Endothelial cell of umbilical vein (primary cell): ENCODE data around the gene SLC7A8. TPM values are rescaled to one million over a fixed set of nuclear protein-coding genes. Genes with fewer than 3 reads are reported as not detected.

ENCODE experiments used
- BruUV-seq: library from RNA; stranded (reverse); fragments of 400-500 nt; replicated peaks from 2 replicates; lab custom pipeline; 2021; lab: Mats Ljungman, UMichigan
- CTCF ChIA-PET: fragments of 300-600, 350-600 bp; sonication (Branson Sonifier 250); formaldehyde crosslinking; loops from one replicate; lab custom pipeline; 2021; ENCODE audit warnings: antibody characterized with exemption, inconsistent platforms; lab: Charles Lee
- POLR2A ChIA-PET: fragments of 300-600, 350-600 bp; sonication (Branson Sonifier 250); formaldehyde crosslinking; loops from one replicate; lab custom pipeline; 2021; ENCODE audit warnings: antibody characterized with exemption, inconsistent platforms; lab: Charles Lee
- DNase-seq: peaks from one replicate; pipeline ENCODE4 v3.0.0-alpha.2; 2011; ENCODE audit warnings: low read depth, low spot score
- FAIRE-seq: peaks from 2 replicates; lab custom pipeline; 2011; peaks lifted over from hg19 to GRCh38; lab: Jason Lieb, UNC
- H2AFZ ChIP-seq: 2 replicates; pipeline ENCODE4 v1.6.0; 2012; ENCODE audit warnings: low read depth, low read length, control low read depth, inconsistent platforms
- H3K27ac ChIP-seq: 2 replicates; pipeline ENCODE4 v1.5.1; 2011; ENCODE audit warnings: low read depth, mild to moderate bottlenecking, control low read depth, low read length, moderate library complexity; ENCODE audit not compliant: insufficient read depth
- H3K27me3 ChIP-seq, 2 experiments: 2 replicates each; pipeline versions ENCODE4 v1.6.0 to v1.6.1; 2011; ENCODE audit warnings: low read length in 2 of 2, mixed read lengths in 1 of 2; ENCODE audit not compliant: control insufficient read depth in 2 of 2, insufficient read depth in 2 of 2
- H3K36me3 ChIP-seq, 2 experiments: 2 replicates in 1 of 2; 3 replicates in 1 of 2; pipeline ENCODE4 v1.5.1; 2011; ENCODE audit warnings: low read length in 2 of 2, mild to moderate bottlenecking in 1 of 2, moderate library complexity in 1 of 2; ENCODE audit not compliant: control insufficient read depth in 2 of 2, insufficient read depth in 2 of 2; ENCODE audit errors: extremely low read depth in 1 of 2
- H3K4me1 ChIP-seq: 3 replicates; pipeline ENCODE4 v1.5.1; 2011; ENCODE audit warnings: mild to moderate bottlenecking, low read length; ENCODE audit not compliant: control insufficient read depth, insufficient read depth; ENCODE audit errors: extremely low read depth
- H3K4me2 ChIP-seq: 2 replicates; pipeline ENCODE4 v1.6.1; 2011; ENCODE audit warnings: low read length, control low read depth, mixed read lengths; ENCODE audit not compliant: insufficient read depth
- H3K4me3 ChIP-seq, 3 experiments: fragments of 200-600 bp in 1 of 3; sonication (generic), shearing (Covaris generic) in 1 of 3; replicated peaks in 1 of 3; 2 replicates each; pipeline ENCODE4 v1.5.1; 2011 to 2016; ENCODE audit warnings: control low read depth in 3 of 3, low read length in 3 of 3, mild to moderate bottlenecking in 2 of 3, inconsistent platforms in 1 of 3, low read depth in 1 of 3, moderate library complexity in 1 of 3; ENCODE audit not compliant: insufficient read depth in 1 of 3
- H3K79me2 ChIP-seq: 2 replicates; pipeline ENCODE4 v1.6.0; 2012; ENCODE audit warnings: low read length, inconsistent platforms; ENCODE audit not compliant: control insufficient read depth, insufficient read depth
- H3K9ac ChIP-seq: replicated peaks from 2 replicates; pipeline ENCODE3; 2011; ENCODE audit warnings: low read length, control low read depth; ENCODE audit not compliant: insufficient read depth; ENCODE audit errors: extremely low read depth
- H3K9me1 ChIP-seq: replicated peaks from 3 replicates; pipeline ENCODE4 v1.6.0; 2011; ENCODE audit warnings: mild to moderate bottlenecking, low read length; ENCODE audit not compliant: control insufficient read depth, insufficient read depth; ENCODE audit errors: extremely low read depth
- H3K9me3 ChIP-seq: replicated peaks from 2 replicates; pipeline ENCODE4 v1.5.1; 2012; ENCODE audit warnings: low read length, inconsistent platforms; ENCODE audit not compliant: control insufficient read depth, insufficient read depth
- H4K20me1 ChIP-seq: replicated peaks from 2 replicates; pipeline ENCODE3; 2011; ENCODE audit warnings: mild to moderate bottlenecking, low read length; ENCODE audit not compliant: control insufficient read depth, insufficient read depth; ENCODE audit errors: extremely low read depth
- EZH2 ChIP-seq: IDR thresholded peaks from 2 replicates; pipeline ENCODE4 v1.6.1; 2012; ENCODE audit warnings: borderline replicate concordance, low read depth, mild to moderate bottlenecking, moderate library complexity, low read length, inconsistent platforms; ENCODE audit not compliant: severe bottlenecking
- FOS ChIP-seq: IDR thresholded peaks from 2 replicates; pipeline ENCODE4 v1.6.1; 2011; ENCODE audit warnings: mild to moderate bottlenecking, low read length, moderate library complexity, borderline replicate concordance; ENCODE audit not compliant: insufficient read depth
- GATA2 ChIP-seq: IDR thresholded peaks from 2 replicates; pipeline ENCODE4 v1.7.0; 2011; ENCODE audit warnings: low read depth, mild to moderate bottlenecking, moderate library complexity, mixed read lengths, low read length; ENCODE audit not compliant: insufficient read length, insufficient read depth
- JUN ChIP-seq: IDR thresholded peaks from 2 replicates; pipeline ENCODE4 v1.6.1; 2011; ENCODE audit warnings: borderline replicate concordance, low read depth; ENCODE audit not compliant: insufficient read length, insufficient read depth
- MYC ChIP-seq: IDR thresholded peaks from one replicate; pipeline ENCODE4 v1.6.1; 2011; ENCODE audit warnings: mild to moderate bottlenecking, low read depth, low read length
- POLR2A ChIP-seq: IDR thresholded peaks from 2 replicates; pipeline ENCODE4 v1.6.1; 2012; ENCODE audit warnings: low read depth, mild to moderate bottlenecking, control low read depth, low read length
- POLR2AphosphoS5 ChIP-seq: IDR thresholded peaks from 2 replicates; pipeline ENCODE4 v1.6.1; 2012; ENCODE audit warnings: low read depth, mild to moderate bottlenecking, control low read depth, low read length, moderate library complexity; ENCODE audit not compliant: insufficient read depth
- dilution Hi-C: fragments of 300-500 bp; cut with MboI; formaldehyde crosslinking; loops from one replicate; pipeline ENCODE4 v1.15.0; 2019; ENCODE audit warnings: low sequenced_read_pairs; ENCODE audit not compliant: extremely low pct_ligation_motif_present
- intact Hi-C: fragments of 100-400 bp; cut with micrococcal nuclease; formaldehyde crosslinking; loops from one replicate; pipeline ENCODE4 v1.10.0; 2022
- polyA plus RNA-seq, 4 experiments: library from polyadenylated mRNA; depleted of rRNA in 3 of 4; stranded (reverse) in 3 of 4; unstranded in 1 of 4; fragments of >200 nt; gene quantifications; 2 replicates each; pipeline versions ENCODE4 v1.2.1 to v1.2.3, GENCODE V29; 2011 to 2012; ENCODE audit warnings: missing spikeins in 1 of 4
- total RNA-seq: library from RNA; stranded (reverse); gene quantifications from 2 replicates; pipeline ENCODE4 v1.2.3, GENCODE V29; 2021
- TF ChIP-seq, protein P1 (sequence below): IDR thresholded peaks from 2 replicates; pipeline ENCODE4 v1.6.1; 2011; ENCODE audit not compliant: insufficient read depth, insufficient read length
- TF ChIP-seq, protein P2 (sequence below), 2 donors: IDR thresholded peaks; 1 replicate in 1 of 2; 2 replicates in 1 of 2; pipeline ENCODE4 v1.5.1; 2011; ENCODE audit warnings: low read length in 2 of 2, mild to moderate bottlenecking in 2 of 2, moderate library complexity in 2 of 2, control low read depth in 1 of 2, inconsistent platforms in 1 of 2, low read depth in 1 of 2; ENCODE audit not compliant: insufficient read depth in 1 of 2; ENCODE audit errors: extremely low read depth in 1 of 2

Gene SLC7A8
- total and polyA plus RNA-seq, 2 donors (not counting 3 experiments of a cell fraction or from before 2014, with no cell fraction given), result 0.76 to 1.1 TPM

DNA sequence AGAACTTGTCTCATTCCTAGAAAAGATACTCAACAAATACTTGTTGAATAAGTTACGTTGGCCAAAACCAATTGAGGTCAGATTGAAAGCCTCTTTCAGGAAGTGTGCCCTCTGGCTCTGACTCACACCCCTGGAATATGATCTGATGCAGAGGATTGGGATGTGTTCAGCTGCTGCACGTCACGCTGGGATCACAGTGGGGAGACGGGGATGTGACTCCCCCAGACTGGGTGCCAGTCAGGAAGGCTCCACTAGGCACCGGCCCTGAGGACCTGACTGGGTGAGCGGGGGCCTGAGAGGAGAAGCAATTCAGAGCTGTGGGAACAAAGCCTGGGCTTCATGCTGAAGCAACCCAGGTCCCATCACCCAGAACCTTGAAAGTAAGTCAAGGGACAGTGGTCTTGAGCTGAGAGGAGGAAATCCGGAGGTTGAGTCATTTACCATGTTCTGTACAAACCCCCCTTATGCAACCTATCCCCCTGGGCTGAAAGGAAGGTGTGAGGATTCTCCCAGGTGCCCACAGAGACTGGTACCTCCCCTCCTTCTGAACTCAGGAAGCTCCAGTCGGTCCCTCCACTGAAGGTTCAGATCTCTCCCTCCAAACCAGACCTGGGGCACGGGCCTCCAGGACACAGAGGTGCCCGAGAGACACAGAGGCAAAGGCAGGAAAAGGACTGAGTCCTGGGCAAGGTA, 68.3 kb downstream of the SLC7A8 start:
- no peaks in the 10 kb centered on the region for H4K20me1 ChIP-seq
- ChIA-PET POLR2A (interaction anchor here (0.6 to 1.0 kb wide), 2 partner anchors 20 to 63 kb away, joined by 4 to 5 read pairs; partner anchors contain the start of genes ACIN1 and C14orf119), CTCF (interaction anchor here (0.7 to 1.3 kb wide), 6 partner anchors 20 to 129 kb away, joined by 3 to 6 read pairs (median 4); partner anchors contain the start of genes ACIN1 and C14orf119)
- H2AFZ ChIP-seq, result peak overlapping the region; percentile 20
- H3K4me3 ChIP-seq, result no peak overlapping the region
- peak overlapping the region; percentile 75 for H3K27ac ChIP-seq
- H3K27me3 ChIP-seq, result peaks cover 8 to 9% of the 10 kb centered on the region in 2 experiments
- intact Hi-C loops (no loop called here), dilution Hi-C loops (no loop called here)
- FAIRE-seq (peak; percentile 76), DNase-seq (peak; percentile 67)
- no peaks in the 10 kb centered on the region for H3K36me3 ChIP-seq
- BruUV-seq, result TSS peak; percentile 60
- peak overlapping the region; percentile 39 for H3K4me2 ChIP-seq
- peak overlapping the region; percentile 22 for H3K9ac ChIP-seq
- H3K9me1 ChIP-seq, result no peaks in the 10 kb centered on the region
- TF ChIP-seq JUN (peak; percentile 82), POLR2AphosphoS5 (peak; percentile 61), FOS (peak; percentile 89)
- TF ChIP-seq, protein P1, sequence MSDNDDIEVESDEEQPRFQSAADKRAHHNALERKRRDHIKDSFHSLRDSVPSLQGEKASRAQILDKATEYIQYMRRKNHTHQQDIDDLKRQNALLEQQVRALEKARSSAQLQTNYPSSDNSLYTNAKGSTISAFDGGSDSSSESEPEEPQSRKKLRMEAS, result no peak
- peaks cover 13% of the 10 kb centered on the region for H3K4me1 ChIP-seq
- H3K9me3 ChIP-seq, result no peaks in the 10 kb centered on the region
- no peaks in the 10 kb centered on the region for H3K79me2 ChIP-seq

DNA sequence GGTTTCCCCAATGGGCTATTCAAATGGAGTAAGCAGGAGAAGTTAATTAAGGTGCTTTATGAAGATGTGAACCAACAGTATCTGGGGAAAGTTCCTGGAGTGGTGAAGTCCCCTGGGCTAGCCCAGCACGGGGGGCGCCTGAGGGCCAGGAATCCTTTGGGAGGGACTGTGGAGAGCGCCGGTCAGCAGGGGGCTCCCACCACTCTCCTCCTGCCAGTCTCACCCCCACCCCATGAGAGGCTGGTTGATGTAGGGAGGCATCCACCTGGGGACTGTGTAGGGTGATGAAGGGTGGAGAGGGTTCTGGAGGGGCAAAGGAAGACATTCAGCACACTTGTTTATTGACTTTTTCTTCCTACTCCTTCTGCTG, 68.8 kb downstream of the SLC7A8 start:
- intact Hi-C loops (no loop called here), dilution Hi-C loops (no loop called here)
- DNase-seq (no peak), FAIRE-seq (peak; percentile 18)
- no peaks in the 10 kb centered on the region for H3K36me3 ChIP-seq
- H3K4me1 ChIP-seq, result peaks cover 13% of the 10 kb centered on the region
- H3K4me3 ChIP-seq, result no peak overlapping the region
- H2AFZ ChIP-seq, result no peak overlapping the region
- peak overlapping the region; percentile 39 for H3K4me2 ChIP-seq
- H3K9me3 ChIP-seq, result no peaks in the 10 kb centered on the region
- TF ChIP-seq FOS, result no peak
- TF ChIP-seq, protein P2, sequence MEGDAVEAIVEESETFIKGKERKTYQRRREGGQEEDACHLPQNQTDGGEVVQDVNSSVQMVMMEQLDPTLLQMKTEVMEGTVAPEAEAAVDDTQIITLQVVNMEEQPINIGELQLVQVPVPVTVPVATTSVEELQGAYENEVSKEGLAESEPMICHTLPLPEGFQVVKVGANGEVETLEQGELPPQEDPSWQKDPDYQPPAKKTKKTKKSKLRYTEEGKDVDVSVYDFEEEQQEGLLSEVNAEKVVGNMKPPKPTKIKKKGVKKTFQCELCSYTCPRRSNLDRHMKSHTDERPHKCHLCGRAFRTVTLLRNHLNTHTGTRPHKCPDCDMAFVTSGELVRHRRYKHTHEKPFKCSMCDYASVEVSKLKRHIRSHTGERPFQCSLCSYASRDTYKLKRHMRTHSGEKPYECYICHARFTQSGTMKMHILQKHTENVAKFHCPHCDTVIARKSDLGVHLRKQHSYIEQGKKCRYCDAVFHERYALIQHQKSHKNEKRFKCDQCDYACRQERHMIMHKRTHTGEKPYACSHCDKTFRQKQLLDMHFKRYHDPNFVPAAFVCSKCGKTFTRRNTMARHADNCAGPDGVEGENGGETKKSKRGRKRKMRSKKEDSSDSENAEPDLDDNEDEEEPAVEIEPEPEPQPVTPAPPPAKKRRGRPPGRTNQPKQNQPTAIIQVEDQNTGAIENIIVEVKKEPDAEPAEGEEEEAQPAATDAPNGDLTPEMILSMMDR (IDR thresholded peaks at IDR 0.05; ENCODE audit: extremely low read depth in 1 of 2, insufficient read depth in 1 of 2, low read depth in 1 of 2, low read length in 2 of 2), result no peak
- no peak for TF ChIP-seq EZH2
- no peak for TF ChIP-seq POLR2A
- no peak for TF ChIP-seq MYC
- no peak for TF ChIP-seq GATA2
- no peak for TF ChIP-seq JUN
- TF ChIP-seq, protein P1, result no peak
- TF ChIP-seq POLR2AphosphoS5, result no peak
- H3K9me1 ChIP-seq, result no peaks in the 10 kb centered on the region
- H3K9ac ChIP-seq, result no peak overlapping the region
- H3K27me3 ChIP-seq, result peaks cover 9 to 10% of the 10 kb centered on the region in 2 experiments
- ChIA-PET CTCF (interaction anchor here (0.5 to 1.3 kb wide), 5 partner anchors 46 to 185 kb away, joined by 3 to 6 read pairs (median 4); no protein-coding TSS in a partner anchor), POLR2A (no interaction called here)
- no TSS peak for BruUV-seq
- H4K20me1 ChIP-seq, result no peaks in the 10 kb centered on the region
- peak overlapping the region; percentile 75 for H3K27ac ChIP-seq
- no peaks in the 10 kb centered on the region for H3K79me2 ChIP-seq
